Cardiac fibroblast (primary cell): ENCODE results near the gene LRRC3.

Experiments
- DNase-seq, 2 donors: peaks; one replicate each; pipeline versions ENCODE4 v3.0.0 to v3.0.0-alpha.2; 2010; ENCODE audit warnings: low read depth in 2 of 2
- H3K4me3 ChIP-seq, 2 donors: replicated peaks in 1 of 2; 1 replicate in 1 of 2; 2 replicates in 1 of 2; pipeline ENCODE4 v1.5.1; 2011; ENCODE audit warnings: low read depth in 2 of 2, low read length in 2 of 2, mild to moderate bottlenecking in 2 of 2, moderate library complexity in 1 of 2
- TF ChIP-seq, protein P1 (sequence below): IDR thresholded peaks from one replicate; pipeline ENCODE4 v1.5.1; 2011; ENCODE audit warnings: low read depth, mild to moderate bottlenecking, low read length, inconsistent platforms

Gene LRRC3

DNA sequence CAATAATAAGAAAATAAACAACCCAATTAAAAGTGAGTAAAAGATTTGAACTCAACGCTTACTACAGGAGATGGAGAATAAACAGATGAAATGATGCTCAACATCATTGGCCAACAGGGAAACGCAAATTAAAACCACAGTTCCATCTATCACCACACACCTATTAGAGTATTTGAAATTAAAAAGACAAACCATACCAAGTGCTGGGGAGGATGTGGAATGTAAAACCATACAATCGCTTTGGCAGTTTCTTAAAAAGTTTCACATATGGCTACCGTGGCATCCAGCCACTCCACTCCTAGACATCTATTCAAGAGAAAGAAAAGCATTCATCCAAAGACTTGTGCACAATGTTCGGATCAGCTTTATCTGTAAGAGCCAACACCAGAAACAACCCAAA is 1.3 kb upstream of the LRRC3 start:
- TF ChIP-seq, protein P1, sequence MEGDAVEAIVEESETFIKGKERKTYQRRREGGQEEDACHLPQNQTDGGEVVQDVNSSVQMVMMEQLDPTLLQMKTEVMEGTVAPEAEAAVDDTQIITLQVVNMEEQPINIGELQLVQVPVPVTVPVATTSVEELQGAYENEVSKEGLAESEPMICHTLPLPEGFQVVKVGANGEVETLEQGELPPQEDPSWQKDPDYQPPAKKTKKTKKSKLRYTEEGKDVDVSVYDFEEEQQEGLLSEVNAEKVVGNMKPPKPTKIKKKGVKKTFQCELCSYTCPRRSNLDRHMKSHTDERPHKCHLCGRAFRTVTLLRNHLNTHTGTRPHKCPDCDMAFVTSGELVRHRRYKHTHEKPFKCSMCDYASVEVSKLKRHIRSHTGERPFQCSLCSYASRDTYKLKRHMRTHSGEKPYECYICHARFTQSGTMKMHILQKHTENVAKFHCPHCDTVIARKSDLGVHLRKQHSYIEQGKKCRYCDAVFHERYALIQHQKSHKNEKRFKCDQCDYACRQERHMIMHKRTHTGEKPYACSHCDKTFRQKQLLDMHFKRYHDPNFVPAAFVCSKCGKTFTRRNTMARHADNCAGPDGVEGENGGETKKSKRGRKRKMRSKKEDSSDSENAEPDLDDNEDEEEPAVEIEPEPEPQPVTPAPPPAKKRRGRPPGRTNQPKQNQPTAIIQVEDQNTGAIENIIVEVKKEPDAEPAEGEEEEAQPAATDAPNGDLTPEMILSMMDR = no peak
- no peak for DNase-seq
- H3K4me3 ChIP-seq = no peak overlapping the region

DNA sequence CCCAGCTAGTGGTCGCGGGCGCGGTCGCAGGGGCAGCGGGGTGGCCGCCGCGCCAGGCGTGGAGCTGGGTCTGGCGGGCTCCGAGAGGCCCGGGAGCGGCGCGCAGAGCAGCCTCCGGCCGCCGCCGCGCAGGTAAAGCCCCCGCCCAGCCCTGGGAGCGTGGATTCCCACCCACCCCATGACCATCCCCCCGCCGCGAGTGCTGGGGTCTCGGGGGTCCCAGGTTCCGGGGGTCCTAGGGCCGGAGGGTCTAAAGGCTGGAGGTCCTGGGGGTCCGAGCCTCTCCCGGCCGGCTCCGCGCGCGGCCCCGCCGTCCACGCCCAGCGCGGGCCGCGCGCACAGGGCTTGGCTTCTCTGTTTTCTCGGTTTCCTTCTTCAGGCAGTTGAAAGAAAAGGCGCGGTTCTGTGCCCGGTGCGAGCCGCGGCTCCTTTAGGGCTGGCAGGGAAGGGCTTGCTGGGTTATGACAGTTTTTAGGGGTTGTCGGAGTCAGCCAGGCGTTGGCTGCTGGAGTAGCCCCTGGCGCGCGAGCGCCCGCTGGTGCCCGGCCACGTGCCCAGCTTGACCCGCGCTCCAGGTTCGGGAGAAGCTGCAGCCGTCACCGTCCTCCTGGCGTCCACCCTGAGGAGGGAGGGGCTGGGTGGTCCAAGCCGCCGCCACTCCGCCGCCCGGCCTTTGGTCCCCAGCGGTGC is 359 bp downstream of the LRRC3 start:
- peak; percentile 34 to 42 for DNase-seq
- TF ChIP-seq, protein P1 = no peak
- H3K4me3 ChIP-seq = peak overlapping the region; percentile 55 to 56

DNA sequence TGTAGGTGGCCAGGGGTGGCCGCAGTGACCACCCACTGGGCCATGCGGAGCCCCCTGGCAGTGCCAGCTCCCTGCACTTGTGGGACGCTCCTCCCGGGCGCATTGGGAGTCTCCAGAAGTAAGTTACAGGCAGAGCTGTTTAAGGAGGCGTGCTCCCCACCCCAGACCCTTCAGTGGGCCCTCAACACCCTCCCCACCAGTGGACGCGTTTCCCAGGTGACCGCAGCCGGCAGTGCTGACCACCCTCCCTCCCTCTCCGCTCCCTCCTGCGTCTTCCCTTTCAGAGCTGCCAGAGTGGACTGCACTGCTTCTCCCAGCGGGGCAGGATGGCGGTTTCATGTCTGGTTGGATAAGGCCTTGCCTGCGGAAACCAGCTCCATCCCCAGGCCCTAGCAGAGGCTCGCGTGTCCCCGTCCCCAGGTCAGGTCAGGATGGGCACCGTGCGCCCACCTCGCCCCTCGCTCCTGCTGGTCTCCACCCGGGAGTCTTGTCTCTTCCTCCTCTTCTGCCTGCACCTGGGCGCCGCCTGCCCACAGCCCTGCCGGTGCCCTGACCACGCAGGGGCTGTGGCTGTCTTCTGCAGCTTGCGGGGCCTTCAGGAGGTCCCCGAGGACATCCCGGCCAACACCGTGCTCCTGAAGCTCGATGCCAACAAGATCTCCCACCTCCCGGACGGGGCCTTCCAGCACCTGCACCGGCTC is 1.1 kb downstream of the LRRC3 start:
- no peak for DNase-seq
- peak overlapping the region; percentile 55 to 56 for H3K4me3 ChIP-seq
- TF ChIP-seq, protein P1 = no peak

DNA sequence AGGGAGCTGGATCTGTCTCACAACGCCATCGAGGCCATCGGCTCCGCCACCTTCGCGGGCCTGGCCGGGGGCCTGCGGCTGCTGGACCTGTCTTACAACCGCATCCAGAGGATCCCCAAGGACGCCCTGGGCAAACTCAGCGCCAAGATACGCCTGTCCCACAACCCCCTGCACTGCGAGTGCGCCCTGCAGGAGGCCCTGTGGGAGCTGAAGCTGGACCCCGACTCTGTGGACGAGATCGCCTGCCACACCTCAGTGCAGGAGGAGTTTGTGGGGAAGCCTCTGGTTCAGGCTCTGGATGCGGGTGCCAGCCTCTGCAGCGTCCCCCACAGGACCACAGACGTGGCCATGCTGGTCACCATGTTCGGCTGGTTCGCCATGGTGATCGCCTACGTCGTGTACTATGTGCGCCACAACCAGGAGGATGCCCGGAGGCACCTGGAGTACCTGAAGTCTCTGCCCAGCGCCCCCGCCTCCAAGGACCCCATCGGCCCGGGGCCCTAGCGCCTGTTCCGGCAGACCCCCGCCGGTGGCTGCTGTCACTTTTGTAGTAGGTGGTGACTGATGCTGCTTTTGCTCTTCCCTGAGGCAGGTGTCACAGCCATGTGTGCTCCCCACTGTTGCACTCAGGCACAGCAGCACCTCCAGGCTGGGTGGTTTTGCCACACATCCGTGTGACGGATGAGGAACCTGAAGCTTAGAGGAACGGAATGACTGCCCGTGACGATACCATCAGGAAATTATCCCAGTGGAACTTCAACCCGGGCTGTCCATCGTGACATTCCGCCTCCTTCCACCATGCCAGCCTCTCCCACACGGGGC is 1.8 kb downstream of the LRRC3 start:
- DNase-seq = no peak
- no peak overlapping the region for H3K4me3 ChIP-seq
- TF ChIP-seq, protein P1 = no peak

DNA sequence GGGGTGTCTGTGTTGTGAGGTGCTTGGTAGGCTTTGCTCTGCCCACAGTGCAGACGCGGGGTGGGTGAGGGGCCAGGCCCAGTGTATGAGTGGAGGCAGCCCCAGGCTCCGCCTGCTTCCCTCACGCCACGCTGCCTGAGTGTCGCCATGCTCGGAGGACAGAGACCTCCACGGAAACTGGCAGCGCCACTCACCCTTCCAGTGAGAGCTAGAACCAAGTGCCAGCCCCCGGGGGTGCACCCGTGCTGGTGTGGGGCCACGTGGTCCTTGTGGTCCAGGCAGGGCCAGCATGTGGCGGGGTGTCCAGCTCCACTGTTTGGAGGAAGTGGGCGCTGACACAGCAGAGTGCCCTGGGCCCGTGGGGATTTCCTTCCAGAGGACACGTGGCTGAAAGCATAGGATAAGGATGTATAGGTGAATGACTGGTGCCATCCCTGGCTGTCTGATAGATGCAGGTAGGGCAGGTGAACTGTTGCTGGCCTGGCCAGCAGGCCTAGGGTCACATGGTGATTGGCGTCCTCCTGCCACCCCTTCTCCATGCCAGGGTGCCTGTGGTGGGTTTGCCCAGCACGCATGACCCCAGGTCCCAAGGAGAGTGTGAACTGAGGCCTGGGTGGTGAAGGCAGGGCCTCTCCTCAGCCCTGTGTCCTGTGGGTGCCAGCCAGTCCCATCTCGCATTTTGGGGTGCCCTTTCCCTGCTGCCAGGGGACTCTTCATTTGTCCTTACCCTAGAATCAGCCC is 3.8 kb downstream of the LRRC3 start:
- TF ChIP-seq, protein P1 = no peak
- no peak overlapping the region for H3K4me3 ChIP-seq
- DNase-seq = no peak

DNA sequence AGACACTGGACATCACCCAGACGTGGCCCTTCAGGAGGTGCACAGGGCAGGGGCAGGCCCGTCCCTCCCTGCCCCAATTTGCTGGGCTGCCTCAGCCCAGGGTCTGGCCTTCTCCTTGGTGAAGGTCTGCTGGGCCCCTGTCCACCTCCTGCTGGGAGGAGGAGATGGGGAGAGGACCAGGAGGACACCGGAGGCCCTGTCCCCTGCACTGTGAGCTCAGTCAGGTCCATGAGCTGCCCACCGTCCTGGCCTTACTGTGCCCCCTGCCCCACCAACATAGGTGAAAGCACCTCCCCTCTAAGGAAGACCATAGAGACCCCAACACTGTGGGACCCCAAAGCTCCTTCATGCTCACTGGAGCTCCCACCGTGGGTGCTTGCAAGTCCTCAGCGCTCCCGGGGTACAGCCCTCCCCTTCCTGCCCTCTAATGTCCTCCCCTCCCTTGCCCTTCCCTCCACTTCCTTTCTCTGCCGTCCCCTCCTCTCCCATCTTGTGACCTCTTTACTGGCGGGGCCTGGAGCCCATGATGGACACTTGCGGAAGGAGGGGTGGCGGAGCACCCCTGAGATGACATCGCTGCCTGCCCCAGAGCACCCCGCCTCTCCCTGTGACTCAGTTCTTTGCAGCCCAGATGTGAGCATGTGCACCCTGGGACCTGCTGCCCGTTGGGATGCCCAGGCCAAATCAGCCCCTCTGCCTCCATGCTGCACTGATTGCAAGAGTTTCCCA is 4.6 kb downstream of the LRRC3 start:
- H3K4me3 ChIP-seq = no peak overlapping the region
- no peak for DNase-seq
- TF ChIP-seq, protein P1 = no peak
